Tibial nerve (tissue), 4 donors: Measurements from ENCODE around the gene MSN.
A peak's percentile ranks its signal among the peaks of the same experiment; 100 is the strongest.

Experiments used
- EP300 ChIP-seq, 2 donors: sonication (generic); formaldehyde crosslinking; IDR thresholded peaks; one replicate each; pipeline ENCODE4 v1.6.1; 2017; ENCODE audit warnings: antibody characterized with exemption in 2 of 2, mild to moderate bottlenecking in 1 of 2
- POLR2A ChIP-seq, 2 donors: fragments of 450-650 bp; IDR thresholded peaks; one replicate each; pipeline ENCODE4 v1.6.1; 2017; ENCODE audit warnings: antibody characterized with exemption in 2 of 2, mild to moderate bottlenecking in 2 of 2, moderate library complexity in 2 of 2
- TF ChIP-seq, protein P1 (sequence below), 5 experiments: fragments of 200-600 bp in 3 of 5; fragments of 450-650 bp in 2 of 5; sonication (generic) in 3 of 5; IDR thresholded peaks; one replicate each; pipeline ENCODE4 v1.5.1; 2016 to 2019; ENCODE audit warnings: antibody characterized with exemption in 5 of 5, mild to moderate bottlenecking in 3 of 5, moderate library complexity in 2 of 5

- TF ChIP-seq, protein P1, sequence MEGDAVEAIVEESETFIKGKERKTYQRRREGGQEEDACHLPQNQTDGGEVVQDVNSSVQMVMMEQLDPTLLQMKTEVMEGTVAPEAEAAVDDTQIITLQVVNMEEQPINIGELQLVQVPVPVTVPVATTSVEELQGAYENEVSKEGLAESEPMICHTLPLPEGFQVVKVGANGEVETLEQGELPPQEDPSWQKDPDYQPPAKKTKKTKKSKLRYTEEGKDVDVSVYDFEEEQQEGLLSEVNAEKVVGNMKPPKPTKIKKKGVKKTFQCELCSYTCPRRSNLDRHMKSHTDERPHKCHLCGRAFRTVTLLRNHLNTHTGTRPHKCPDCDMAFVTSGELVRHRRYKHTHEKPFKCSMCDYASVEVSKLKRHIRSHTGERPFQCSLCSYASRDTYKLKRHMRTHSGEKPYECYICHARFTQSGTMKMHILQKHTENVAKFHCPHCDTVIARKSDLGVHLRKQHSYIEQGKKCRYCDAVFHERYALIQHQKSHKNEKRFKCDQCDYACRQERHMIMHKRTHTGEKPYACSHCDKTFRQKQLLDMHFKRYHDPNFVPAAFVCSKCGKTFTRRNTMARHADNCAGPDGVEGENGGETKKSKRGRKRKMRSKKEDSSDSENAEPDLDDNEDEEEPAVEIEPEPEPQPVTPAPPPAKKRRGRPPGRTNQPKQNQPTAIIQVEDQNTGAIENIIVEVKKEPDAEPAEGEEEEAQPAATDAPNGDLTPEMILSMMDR (IDR thresholded peaks at IDR 0.05): no peak
- TF ChIP-seq POLR2A (IDR thresholded peaks at IDR 0.05) (no peak), EP300 (IDR thresholded peaks at IDR 0.05) (peak in 1 of 2 donors; percentile 37)
Measured at GRCh38 chrX:65697915-65698796, 30.7 kb downstream of the MSN start.
